ENCODE measurements around the gene PRDM15.

DNA sequence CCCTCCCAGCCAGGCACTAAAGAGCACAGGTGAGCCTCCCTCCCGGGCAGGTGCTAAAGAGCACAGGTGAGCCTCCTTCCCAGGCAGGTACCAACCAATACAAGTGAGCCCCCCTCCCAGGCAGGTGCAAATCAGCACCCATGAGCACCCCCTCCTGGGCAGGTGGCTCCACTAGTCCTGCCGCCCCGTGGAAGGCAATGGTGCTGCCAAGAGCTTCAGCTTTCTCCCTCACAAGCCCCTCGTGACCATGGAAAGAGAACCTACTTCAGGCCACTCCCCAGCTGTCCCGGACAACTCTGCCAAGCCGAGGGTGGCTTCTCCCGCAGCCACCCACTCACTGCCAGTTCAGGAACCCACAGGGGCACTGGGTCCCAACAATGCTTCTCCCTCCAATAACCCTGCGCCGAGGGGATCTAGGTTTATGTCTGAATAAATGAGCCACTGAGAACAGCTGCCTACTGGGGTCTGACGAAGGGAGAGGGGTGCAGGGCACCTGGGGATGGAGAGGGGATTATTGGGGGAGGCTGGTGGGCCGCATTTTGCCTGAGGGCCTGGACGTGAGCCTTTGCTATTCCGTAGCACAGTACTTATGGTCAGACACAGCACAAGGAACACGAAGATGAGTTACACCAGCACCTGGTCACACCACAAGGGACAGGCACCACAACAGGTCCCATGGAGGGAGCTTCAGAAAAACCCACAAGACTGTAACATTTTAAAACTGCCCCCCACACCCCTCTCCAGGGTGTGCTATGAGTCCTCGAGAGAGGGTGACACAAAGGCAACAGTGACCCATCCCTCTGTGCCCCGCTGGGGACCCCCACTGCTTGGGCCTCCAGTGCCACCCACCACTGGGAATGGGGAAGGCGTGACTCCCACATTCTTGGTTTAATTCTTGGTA lies 46.3 kb downstream of the PRDM15 start:
- TF ChIP-seq EZH2 (IDR thresholded peaks at IDR 0.05; ENCODE audit: borderline replicate concordance, low read depth, low read length, severe bottlenecking), result no peak
- TF ChIP-seq, protein P1, sequence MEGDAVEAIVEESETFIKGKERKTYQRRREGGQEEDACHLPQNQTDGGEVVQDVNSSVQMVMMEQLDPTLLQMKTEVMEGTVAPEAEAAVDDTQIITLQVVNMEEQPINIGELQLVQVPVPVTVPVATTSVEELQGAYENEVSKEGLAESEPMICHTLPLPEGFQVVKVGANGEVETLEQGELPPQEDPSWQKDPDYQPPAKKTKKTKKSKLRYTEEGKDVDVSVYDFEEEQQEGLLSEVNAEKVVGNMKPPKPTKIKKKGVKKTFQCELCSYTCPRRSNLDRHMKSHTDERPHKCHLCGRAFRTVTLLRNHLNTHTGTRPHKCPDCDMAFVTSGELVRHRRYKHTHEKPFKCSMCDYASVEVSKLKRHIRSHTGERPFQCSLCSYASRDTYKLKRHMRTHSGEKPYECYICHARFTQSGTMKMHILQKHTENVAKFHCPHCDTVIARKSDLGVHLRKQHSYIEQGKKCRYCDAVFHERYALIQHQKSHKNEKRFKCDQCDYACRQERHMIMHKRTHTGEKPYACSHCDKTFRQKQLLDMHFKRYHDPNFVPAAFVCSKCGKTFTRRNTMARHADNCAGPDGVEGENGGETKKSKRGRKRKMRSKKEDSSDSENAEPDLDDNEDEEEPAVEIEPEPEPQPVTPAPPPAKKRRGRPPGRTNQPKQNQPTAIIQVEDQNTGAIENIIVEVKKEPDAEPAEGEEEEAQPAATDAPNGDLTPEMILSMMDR (IDR thresholded peaks at IDR 0.05; ENCODE audit: extremely low read depth in 1 of 2, insufficient read depth in 1 of 2, low read depth in 1 of 2, low read length in 2 of 2), result no peak
